ENCODE results near the gene CLEC16A.
"Not testable (repeated sequence)": the region's sequence is repeated elsewhere in the genome, so short reads cannot be mapped to it uniquely, and the experiment has no call there.

The CLEC16A gene

DNA sequence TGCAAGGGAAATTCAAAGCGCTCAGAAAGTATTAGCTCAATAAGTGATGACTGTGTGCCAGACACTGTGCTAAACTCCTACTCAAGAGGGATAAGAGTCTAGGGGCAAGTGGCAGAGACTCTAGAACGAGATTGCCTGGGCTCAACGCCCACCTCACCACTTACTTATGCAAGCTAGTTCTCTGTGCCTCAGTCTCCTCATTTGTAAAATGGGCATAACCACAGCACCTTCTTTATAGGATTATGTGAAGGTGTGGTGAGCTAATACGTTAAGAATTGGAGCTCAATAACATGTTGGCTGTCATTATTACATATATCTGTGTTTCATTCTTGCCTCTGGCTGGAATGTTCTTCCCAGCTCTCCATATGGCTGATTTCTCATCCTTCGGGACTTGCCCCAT, 17.5 kb upstream of the CLEC16A start:
- no peak for DNase-seq

- DNase-seq = no peak
These were observed 16.8 kb upstream of the CLEC16A start for GRCh38 chr16:10927497-10928112.

DNA sequence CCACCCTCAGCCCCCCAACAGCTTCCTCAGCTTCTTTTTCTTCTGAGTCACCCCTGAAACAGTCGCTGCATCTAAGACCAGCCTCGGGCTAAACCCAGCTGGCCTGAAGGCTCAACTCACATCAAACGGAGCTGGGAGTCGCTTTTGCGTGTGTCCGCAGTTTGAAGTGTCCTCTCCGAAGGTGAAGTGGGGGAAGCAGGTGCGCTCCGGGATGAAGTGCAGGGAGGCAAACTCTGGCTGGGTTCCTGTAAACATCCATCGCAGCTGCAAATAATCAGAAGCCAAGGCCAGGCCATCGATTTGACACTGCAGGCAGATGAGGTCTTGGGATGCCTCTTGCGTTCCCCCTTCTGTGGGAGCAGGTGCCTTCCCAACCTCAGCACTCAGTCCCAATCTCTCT, 15.3 kb upstream of the CLEC16A start:
- DNase-seq = not testable (repeated sequence)

GRCh38 chr16:10929853-10930754, 14.3 kb upstream of the CLEC16A start:
- no peak for DNase-seq

DNA sequence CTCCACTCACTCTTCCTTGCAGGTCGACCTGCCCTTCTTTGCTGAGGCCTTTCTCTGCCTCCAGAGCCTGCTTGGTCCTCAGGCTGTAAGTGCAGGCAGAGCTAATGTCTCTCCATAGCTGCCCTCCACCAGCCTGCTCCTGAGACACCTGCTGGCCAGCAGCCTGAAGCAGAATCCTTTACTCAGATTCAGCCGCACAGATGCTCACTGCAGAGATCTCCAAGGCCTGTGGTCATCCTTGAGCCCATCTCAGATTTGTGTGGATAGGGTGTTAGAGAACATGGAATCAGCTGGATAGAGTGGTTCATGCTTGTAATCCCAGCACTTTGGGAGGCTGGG, 13.6 kb upstream of the CLEC16A start:
- DNase-seq = no peak

- DNase-seq = no peak
These were observed 13.2 kb upstream of the CLEC16A start for GRCh38 chr16:10931134-10931533.

- no peak for DNase-seq
These were observed 12.3 kb upstream of the CLEC16A start for GRCh38 chr16:10931977-10932632.

DNA sequence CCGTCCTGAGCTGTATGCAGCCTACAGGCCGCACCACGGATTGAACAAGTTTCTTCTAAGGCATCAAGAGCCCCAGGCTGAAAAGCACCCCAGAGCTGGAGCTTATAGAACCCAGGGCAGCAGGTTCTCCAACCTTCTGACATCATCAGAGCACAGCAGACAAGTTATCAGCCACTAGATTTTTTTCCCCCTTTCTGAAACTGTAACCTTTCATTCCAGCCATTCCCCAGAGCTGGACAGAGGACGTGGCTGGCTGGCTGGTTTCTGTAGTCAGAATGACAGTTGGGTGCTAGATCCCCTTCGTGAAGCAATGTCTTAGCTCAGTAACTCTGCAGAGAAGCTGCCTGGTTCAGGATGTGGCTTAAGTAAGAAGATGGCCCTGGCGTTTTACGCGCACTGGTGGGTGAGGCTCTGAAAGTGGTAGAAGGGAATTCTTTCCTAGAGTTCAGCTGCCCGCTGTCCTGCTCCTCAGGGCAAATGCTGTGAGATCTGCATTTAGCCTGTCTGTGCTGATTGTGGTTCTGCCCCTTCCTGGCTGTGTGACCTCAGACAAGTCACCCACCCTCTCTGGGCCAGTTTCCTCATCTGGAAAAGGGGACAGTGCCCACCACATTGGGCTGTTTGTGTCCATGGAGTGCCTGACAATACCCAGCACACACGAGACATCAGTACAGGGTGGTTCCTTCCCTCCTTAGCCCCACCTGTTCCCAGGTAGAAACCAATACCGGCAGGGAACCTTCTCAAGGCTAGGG, 11.2 kb upstream of the CLEC16A start:
- no peak for DNase-seq

- no peak for DNase-seq
These were observed 10.5 kb upstream of the CLEC16A start for GRCh38 chr16:10933865-10934264.

GRCh38 chr16:10934325-10935107, 9.8 kb upstream of the CLEC16A start:
- DNase-seq = no peak

GRCh38 chr16:10935226-10935915, 9.0 kb upstream of the CLEC16A start:
- DNase-seq = no peak

DNA sequence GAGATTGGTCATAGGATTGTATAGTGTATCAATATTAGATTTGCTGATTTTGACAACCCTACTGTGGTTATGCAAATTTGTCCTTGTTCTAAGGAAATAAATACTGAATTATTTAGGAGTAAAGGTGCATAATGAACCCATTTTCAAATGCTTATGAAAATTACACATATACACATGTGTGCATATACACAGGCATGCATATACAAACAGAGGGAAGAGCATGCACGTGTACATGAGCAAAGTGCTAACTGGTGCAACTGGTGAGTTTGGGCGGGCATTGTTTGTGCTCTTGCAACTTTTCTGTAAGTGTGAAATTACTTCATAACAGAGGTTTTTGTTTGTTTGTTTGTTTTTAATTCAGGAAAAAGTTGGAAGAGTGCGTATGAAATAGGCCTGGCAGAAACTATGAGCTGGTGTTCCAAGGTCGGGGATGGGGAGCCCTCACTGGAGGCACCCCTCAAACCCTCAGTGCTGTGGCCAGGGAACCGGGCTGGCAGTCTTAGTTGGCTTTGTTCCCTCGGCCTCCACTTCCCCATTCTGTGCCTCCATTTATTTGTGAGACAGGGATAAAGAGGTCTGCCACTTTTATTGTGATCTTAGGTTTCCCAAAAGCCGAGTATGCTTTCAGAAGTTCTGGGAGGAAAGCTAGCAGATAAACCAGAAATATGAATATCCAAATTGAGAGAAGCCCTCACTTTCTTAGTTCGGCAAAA, 7.9 kb upstream of the CLEC16A start:
- DNase-seq = no peak

GRCh38 chr16:10937068-10937859, 7.1 kb upstream of the CLEC16A start:
- no peak for DNase-seq

DNA sequence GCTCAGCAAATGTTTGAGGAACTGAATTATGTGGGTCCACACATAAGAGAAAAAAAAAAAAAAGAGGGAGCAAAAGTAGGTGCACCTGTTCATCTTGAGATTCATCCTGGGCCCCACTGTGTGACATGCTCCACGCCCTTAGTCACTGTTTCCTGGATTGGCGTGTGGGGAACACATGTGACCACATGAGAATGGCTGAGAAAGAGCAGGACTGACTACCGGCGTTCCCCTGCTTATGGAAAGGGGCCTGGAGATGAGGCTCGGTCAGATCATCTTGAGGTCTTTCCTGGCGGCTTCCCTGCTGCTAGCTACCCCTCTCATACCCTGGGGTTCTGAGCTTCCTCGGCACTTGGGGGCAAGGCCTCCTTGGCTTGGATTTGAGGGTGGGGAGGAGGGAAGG, 6.0 kb upstream of the CLEC16A start:
- DNase-seq = no peak

DNA sequence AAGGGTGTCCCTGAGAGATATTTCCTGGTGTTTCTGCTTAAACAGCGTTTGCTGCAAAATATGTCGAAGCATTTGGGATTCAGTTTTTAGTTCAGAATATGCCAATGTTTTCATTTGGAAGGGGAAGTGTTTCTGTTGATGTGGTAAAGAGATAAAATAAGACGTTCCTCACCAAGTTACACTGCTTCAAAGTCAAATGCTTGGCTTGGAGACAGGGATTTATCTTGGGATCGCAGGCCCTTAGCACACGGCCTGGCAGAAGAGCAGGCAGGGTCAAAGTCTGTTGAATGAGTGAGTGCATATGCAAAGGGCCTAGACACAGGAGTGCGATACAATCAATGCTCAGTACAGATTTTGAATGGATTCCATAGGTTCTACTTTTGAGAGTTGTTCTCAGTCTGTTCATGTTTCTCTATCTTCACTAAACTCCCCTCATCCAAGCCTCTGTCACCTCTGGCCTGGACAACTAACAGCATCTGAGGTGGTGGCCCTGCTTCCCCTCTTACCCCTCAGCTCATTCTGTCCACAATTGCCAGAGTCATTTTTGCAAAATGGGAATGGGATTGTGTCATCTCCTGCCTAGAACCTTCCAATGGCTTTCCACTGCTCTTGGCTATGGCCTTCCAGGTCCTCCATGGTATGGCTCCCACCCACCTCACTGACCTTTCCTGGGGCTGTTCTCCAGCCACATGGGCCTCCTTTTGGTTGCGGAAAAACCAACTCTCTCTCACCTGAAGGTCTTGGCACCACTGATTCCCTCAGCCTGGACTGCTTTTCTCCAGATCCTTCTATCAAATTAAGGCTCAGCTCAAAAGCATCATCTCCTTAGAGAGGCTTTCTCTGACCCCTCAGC, 5.3 kb upstream of the CLEC16A start:
- no peak for DNase-seq

GRCh38 chr16:10939649-10940234, 4.6 kb upstream of the CLEC16A start:
- no peak for DNase-seq

DNA sequence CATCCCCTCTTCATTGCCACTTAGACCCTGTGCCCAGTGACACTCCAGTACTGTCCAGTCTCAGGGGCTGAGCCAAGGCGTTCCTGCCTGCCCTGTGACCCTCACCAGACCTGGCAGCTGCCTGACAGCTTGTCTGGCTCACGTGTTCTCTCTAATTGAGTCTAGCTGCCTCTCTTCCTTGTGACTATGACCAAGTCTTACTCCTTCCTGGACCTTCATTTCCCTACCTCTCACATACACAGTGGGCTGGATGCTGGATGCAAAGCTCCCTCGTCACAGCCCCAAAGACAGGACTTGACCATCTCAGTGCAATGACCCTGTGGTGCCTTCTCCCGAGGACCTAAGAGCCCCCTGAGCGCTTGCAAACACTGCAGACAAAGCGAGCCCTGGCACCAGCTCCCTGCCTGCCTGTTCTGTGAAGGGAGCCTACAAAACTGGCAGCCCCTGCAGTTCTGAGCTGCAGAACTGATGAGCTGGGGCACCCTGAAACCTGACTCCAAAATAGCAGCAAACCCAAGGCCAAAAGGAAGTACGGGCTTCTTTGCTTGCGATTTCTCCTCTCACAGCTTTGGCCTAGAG, 3.8 kb upstream of the CLEC16A start:
- DNase-seq = no peak

DNA sequence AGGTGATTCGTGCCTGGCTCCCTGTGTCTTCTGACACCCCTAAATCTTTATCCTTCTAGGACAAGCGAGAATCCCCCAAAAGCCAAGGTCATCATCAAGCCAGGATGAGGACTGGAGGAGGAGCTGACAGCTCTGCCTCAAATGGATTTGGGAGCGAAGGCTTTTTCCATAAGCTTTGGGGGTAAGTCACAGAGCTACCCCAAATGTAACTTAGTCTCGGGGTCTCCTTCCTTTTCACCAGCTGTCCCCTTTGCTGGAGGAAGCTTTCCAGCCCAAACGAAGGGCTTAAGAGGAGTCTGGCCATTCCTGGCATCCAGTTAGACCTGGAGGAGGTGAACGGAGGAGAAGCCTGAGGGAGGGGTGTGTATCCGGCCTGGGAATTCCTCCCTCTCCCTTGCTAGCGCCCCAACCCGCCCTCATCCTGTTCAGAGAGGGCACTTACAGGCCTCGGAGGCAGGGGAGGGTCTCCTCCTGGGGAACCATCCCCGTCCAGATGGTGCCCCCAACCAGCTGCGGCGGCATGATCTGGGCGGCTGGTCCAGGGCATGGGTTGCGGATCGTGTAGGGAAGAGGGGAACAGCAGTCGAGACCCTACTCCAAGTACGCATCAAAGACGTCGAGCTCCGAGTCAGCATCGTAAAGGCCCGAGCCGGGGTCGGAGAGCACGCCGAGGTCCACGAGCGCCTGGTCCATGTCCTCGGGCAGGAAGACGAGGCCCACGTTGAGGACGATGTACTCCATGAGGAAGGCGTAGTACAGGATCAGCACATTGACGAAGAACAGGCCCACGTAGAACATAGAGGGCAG, 3.0 kb upstream of the CLEC16A start:
- peak; percentile 22 for DNase-seq

Measured in NCI-H146 (cell line).